Kidney (tissue), 14 donors: ENCODE measurements around the gene ADAM15. TPM values are rescaled to one million over a fixed set of nuclear protein-coding genes. Genes with fewer than 3 reads are reported as not detected.

Experiments used
- DNase-seq, 5 donors: peaks; one replicate each; pipeline ENCODE4 v3.0.0-alpha.2; 2013 to 2020
- FAIRE-seq: peaks from 2 replicates; lab custom pipeline; 2012; peaks lifted over from hg19 to GRCh38; lab: Jason Lieb, UNC
- H3K27ac ChIP-seq, 2 donors: one replicate each; pipeline ENCODE4 v1.7.0; 2013; ENCODE audit warnings: low read depth in 2 of 2, low read length in 2 of 2, inconsistent platforms in 1 of 2
- H3K27me3 ChIP-seq: one replicate; pipeline ENCODE4 v1.7.1; 2013; ENCODE audit warnings: low read length, inconsistent platforms; ENCODE audit not compliant: control insufficient read depth, insufficient read depth
- H3K36me3 ChIP-seq, 3 donors: one replicate each; pipeline versions ENCODE4 v1.7.0 to v1.7.1; 2013; ENCODE audit warnings: low read length in 3 of 3, control low read depth in 1 of 3, inconsistent platforms in 1 of 3; ENCODE audit not compliant: insufficient read depth in 3 of 3, control insufficient read depth in 2 of 3
- H3K4me1 ChIP-seq, 3 donors: one replicate each; pipeline versions ENCODE4 v1.7.0 to v1.7.1; 2013; ENCODE audit warnings: low read length in 3 of 3, inconsistent platforms in 1 of 3, low read depth in 1 of 3; ENCODE audit not compliant: control insufficient read depth in 2 of 3, insufficient read depth in 2 of 3
- H3K4me3 ChIP-seq, 3 donors: one replicate each; pipeline versions ENCODE4 v1.7.0 to v1.8.1; 2013; ENCODE audit warnings: low read length in 3 of 3, control low read depth in 1 of 3, inconsistent platforms in 1 of 3
- H3K9ac ChIP-seq, 3 donors: one replicate each; pipeline versions ENCODE4 v1.7.0 to v1.7.1; 2013; ENCODE audit warnings: low read length in 3 of 3, control low read depth in 1 of 3, inconsistent platforms in 1 of 3
- H3K9me3 ChIP-seq, 3 donors: one replicate each; pipeline versions ENCODE4 v1.7.0 to v1.7.1; 2013; ENCODE audit warnings: low read length in 3 of 3, control low read depth in 1 of 3, inconsistent platforms in 1 of 3; ENCODE audit not compliant: control insufficient read depth in 2 of 3, insufficient read depth in 1 of 3
- intact Hi-C: fragments of 100-400 bp; cut with DNase I; formaldehyde crosslinking; loops from one replicate; pipeline ENCODE4 v1.11.1; 2022
- polyA plus RNA-seq: library from polyadenylated mRNA; stranded (reverse); fragments of 350-450 nt; fragmentation: Illumina TruSeq; extraction: RNeasy Lipid Tissue Mini Kit (QIAGEN cat#74804); gene quantifications from one replicate; pipeline ENCODE4 v1.2.3, GENCODE V29; 2014; ENCODE audit warnings: low read depth, low replicate concordance; ENCODE audit not compliant: insufficient read depth
- total RNA-seq: library from RNA; stranded (reverse); fragmentation: NEBNext Ultra II Directional; extraction: Animal tissue kit (Norgen Biotek cat#: 25700); gene quantifications from one replicate; pipeline ENCODE4 v1.2.1, GENCODE V29; 2021
- TF ChIP-seq, protein P1 (sequence below): IDR thresholded peaks from 3 replicates; pipeline ENCODE4 v1.5.1; 2012; ENCODE audit warnings: mild to moderate bottlenecking, moderate library complexity, borderline replicate concordance; ENCODE audit not compliant: insufficient read depth; ENCODE audit errors: extremely low read depth
- donor health status: control.
- donor health status: control.
- donor health status: control.
- donor health status: control.
- donor health status: control.
- donor health status: DM: yes; HTN: yes; CAD: no.
- donor health status: Normal renal cell carcinoma (clear cell type).

The ADAM15 gene
- total and polyA plus RNA-seq, 2 donors from 2014 or later, result 68.4 to 152 TPM

DNA sequence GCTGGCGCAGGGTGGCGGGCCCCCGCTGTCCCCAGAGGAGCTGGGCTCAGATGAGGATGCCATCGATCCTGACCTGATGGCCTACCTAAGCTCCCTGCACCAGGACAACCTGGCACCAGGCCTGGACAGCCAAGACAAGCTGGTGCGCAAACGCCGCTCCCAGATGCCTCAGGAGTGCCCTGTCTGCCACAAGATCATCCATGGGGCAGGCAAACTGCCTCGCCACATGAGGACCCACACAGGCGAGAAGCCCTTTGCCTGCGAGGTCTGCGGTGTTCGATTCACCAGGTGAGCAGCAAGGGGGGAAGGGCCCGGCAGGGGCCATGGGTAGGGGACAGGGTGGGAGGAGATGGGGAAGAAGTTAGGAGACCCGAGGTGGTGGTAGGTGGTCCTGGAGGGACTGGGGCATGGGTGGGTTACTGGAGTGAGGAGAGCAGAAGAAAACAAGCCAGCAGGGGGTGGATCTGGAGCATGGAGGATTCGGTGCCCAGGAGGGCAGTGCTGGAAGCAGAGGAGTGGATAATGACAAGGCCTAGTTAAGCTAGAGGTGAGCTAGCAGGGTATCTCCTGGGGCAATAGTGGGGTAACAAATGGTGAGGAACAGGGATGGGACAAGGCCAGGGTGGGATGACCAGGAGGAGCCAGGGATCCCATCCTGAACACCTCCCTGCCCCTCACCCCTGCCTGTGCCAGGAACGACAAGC is 35.4 kb upstream of the ADAM15 start:
- no peak overlapping the region for H3K4me3 ChIP-seq
- H3K9ac ChIP-seq, result no peak overlapping the region
- FAIRE-seq (no peak), DNase-seq (no peak)
- TF ChIP-seq, protein P1, sequence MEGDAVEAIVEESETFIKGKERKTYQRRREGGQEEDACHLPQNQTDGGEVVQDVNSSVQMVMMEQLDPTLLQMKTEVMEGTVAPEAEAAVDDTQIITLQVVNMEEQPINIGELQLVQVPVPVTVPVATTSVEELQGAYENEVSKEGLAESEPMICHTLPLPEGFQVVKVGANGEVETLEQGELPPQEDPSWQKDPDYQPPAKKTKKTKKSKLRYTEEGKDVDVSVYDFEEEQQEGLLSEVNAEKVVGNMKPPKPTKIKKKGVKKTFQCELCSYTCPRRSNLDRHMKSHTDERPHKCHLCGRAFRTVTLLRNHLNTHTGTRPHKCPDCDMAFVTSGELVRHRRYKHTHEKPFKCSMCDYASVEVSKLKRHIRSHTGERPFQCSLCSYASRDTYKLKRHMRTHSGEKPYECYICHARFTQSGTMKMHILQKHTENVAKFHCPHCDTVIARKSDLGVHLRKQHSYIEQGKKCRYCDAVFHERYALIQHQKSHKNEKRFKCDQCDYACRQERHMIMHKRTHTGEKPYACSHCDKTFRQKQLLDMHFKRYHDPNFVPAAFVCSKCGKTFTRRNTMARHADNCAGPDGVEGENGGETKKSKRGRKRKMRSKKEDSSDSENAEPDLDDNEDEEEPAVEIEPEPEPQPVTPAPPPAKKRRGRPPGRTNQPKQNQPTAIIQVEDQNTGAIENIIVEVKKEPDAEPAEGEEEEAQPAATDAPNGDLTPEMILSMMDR, result no peak
- H3K36me3 ChIP-seq, result no peaks in the 10 kb centered on the region
- H3K27me3 ChIP-seq, result no peaks in the 10 kb centered on the region
- peaks cover 0 to 38% (median 9%) of the 10 kb centered on the region in 3 donors for H3K4me1 ChIP-seq
- H3K9me3 ChIP-seq, result no peaks in the 10 kb centered on the region
- peak overlapping the region in 1 of 2 donors; percentile 23 for H3K27ac ChIP-seq
- intact Hi-C loops, result no loop called here

DNA sequence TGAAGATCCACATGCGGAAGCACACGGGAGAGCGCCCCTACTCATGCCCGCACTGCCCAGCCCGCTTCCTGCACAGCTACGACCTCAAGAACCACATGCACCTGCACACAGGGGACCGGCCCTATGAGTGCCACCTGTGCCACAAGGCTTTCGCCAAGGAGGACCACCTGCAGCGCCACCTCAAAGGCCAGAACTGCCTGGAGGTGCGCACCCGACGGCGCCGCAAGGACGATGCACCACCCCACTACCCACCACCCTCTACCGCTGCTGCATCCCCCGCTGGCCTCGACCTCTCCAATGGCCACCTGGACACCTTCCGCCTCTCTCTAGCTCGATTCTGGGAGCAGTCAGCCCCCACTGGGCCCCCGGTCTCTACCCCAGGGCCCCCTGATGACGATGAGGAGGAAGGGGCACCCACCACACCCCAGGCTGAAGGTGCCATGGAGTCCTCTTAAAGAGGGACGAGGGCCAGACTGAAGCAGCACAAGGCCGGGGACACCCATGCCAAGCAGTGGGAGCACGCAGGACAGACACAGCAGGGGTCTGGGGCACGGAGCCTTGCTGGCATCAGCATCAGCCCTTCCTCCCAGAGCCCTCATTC is 34.8 kb upstream of the ADAM15 start:
- Histone ChIP-seq H3K27me3 (no peaks in the 10 kb centered on the region), H3K9me3 (no peaks in the 10 kb centered on the region), H3K4me3 (no peak overlapping the region), H3K27ac (peak overlapping the region; percentile 41 to 83), H3K9ac (no peak overlapping the region), H3K4me1 (peaks cover 0 to 34% (median 9%) of the 10 kb centered on the region in 3 donors), H3K36me3 (no peaks in the 10 kb centered on the region)
- intact Hi-C loops, result no loop called here
- TF ChIP-seq, protein P1, result no peak
- FAIRE-seq (no peak), DNase-seq (peak in 1 of 5 donors; percentile 81)

DNA sequence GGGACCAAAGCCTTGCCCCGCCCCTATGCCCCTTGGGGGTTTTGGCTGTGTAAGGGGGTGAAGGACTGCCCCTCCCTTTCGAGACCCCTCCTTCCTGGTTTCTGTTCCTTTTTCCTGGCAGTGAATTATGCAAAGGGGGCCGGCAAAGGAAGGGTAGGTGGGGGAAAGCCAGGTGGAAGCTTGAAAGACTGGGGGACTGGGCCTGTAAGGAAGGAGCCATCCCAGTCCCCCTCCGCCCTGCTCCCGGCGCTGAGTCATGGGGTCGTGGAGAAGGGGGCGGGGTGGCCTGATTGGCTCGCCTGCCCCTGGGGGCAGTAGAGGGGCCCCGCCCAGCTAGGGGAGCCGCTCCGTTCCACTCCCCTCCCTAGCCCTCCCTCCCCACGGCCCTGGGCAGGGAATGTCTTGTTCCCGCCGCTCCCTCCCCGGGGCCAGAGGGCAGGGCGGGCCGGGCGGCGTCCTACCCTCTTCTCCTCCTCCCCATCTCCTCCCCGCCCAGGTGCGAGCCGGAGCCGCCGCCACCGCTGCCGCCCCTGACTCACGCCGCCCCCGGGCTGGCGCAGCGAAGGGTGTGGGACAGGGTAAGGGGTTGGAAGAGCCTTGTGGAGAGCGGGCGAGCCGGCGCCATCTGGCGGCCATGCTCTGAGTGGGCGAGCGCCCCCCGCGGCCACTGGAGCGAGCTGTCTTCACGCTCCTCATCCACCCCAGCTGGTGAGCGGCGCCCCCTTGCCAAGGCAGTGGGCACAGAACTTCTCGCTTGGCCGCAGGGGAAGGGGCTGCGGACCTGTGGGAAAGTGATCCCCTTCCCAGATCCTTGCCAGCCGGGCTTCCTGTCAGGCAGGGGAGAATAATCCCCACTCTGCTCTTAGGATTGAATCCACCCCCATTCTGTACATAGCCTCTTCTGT is 33.8 kb upstream of the ADAM15 start:
- peaks cover 0 to 28% (median 9%) of the 10 kb centered on the region in 3 donors for H3K4me1 ChIP-seq
- TF ChIP-seq, protein P1, result peak; percentile 99
- H3K9ac ChIP-seq, result peak overlapping the region in 2 of 3 donors; percentile 32 to 58
- intact Hi-C loops, result no loop called here
- H3K36me3 ChIP-seq, result no peaks in the 10 kb centered on the region
- DNase-seq (peak; percentile 92 to 98 (median 95)), FAIRE-seq (no peak)
- H3K9me3 ChIP-seq, result no peaks in the 10 kb centered on the region
- H3K4me3 ChIP-seq, result peak overlapping the region in 2 of 3 donors; percentile 37 to 42
- no peaks in the 10 kb centered on the region for H3K27me3 ChIP-seq
- H3K27ac ChIP-seq, result peak overlapping the region; percentile 41 to 83
